H9 (cell line): ENCODE results near the gene CREG1. TPM values are rescaled to one million over a fixed set of nuclear protein-coding genes. Genes with fewer than 3 reads are reported as not detected.

ENCODE experiments used
- DNase-seq: peaks from one replicate; pipeline ENCODE4 v3.0.0-alpha.2; 2017
- H2AFZ ChIP-seq: one replicate; pipeline ENCODE4 v1.6.1; 2013; ENCODE audit warnings: mild to moderate bottlenecking, low read length, control low read depth, moderate library complexity
- H2AK5ac ChIP-seq: 2 replicates; pipeline ENCODE4 v1.6.1; 2013; ENCODE audit warnings: low read length, control low read depth, mixed read lengths; ENCODE audit not compliant: insufficient read length
- H2BK120ac ChIP-seq: one replicate; pipeline ENCODE4 v1.6.1; 2013; ENCODE audit warnings: low read depth, mild to moderate bottlenecking, low read length, control low read depth, inconsistent platforms; ENCODE audit not compliant: poor library complexity, severe bottlenecking
- H2BK12ac ChIP-seq: 2 replicates; pipeline ENCODE4 v1.6.1; 2013; ENCODE audit warnings: low read length, control low read depth, mixed read lengths, low read depth; ENCODE audit not compliant: insufficient read length
- H2BK15ac ChIP-seq: 2 replicates; pipeline ENCODE4 v1.6.1; 2013; ENCODE audit warnings: low read depth, low read length, control low read depth
- H2BK20ac ChIP-seq: one replicate; pipeline ENCODE4 v1.6.1; 2013; ENCODE audit warnings: low read depth, mild to moderate bottlenecking, low read length, control low read depth, inconsistent platforms; ENCODE audit not compliant: poor library complexity, severe bottlenecking
- H2BK5ac ChIP-seq: 2 replicates; pipeline ENCODE4 v1.6.1; 2013; ENCODE audit warnings: low read length, control low read depth, mixed read lengths; ENCODE audit not compliant: insufficient read length
- H3K14ac ChIP-seq: 2 replicates; pipeline ENCODE4 v1.6.1; 2013; ENCODE audit warnings: low read length, control low read depth; ENCODE audit not compliant: insufficient read depth
- H3K18ac ChIP-seq: 2 replicates; pipeline ENCODE4 v1.6.1; 2013; ENCODE audit warnings: low read depth, mild to moderate bottlenecking, mixed read lengths, low read length, control low read depth; ENCODE audit not compliant: insufficient read length
- H3K23ac ChIP-seq: 2 replicates; pipeline ENCODE4 v1.6.1; 2013; ENCODE audit warnings: low read length, control low read depth, mixed read lengths, low read depth; ENCODE audit not compliant: insufficient read length
- H3K23me2 ChIP-seq: 2 replicates; pipeline ENCODE4 v1.6.1; 2013; ENCODE audit warnings: low read depth, mild to moderate bottlenecking, mixed read lengths, low read length, control low read depth; ENCODE audit not compliant: insufficient read length, poor library complexity, severe bottlenecking
- H3K27ac ChIP-seq: 2 replicates; pipeline ENCODE4 v1.5.1; 2013; ENCODE audit warnings: low read length, control low read depth, mixed read lengths, low read depth; ENCODE audit not compliant: insufficient read length
- H3K27me3 ChIP-seq: 2 replicates; pipeline ENCODE4 v1.6.1; 2013; ENCODE audit warnings: low read length, control low read depth, inconsistent platforms; ENCODE audit not compliant: insufficient read depth
- H3K4ac ChIP-seq: 2 replicates; pipeline ENCODE4 v1.6.1; 2013; ENCODE audit warnings: low read depth, mild to moderate bottlenecking, control low read depth, inconsistent platforms, low read length, moderate library complexity
- H3K4me1 ChIP-seq: 2 replicates; pipeline ENCODE4 v1.6.1; 2013; ENCODE audit warnings: low read length, control low read depth, inconsistent platforms; ENCODE audit not compliant: insufficient read depth
- H3K4me2 ChIP-seq: 2 replicates; pipeline ENCODE4 v1.6.1; 2013; ENCODE audit warnings: low read length, control low read depth, mixed read lengths; ENCODE audit not compliant: insufficient read length, insufficient read depth
- H3K56ac ChIP-seq: 2 replicates; pipeline ENCODE4 v1.6.1; 2013; ENCODE audit warnings: low read depth, mild to moderate bottlenecking, mixed read lengths, low read length, control low read depth; ENCODE audit not compliant: insufficient read length
- H3K79me1 ChIP-seq: 2 replicates; pipeline ENCODE4 v1.6.1; 2013; ENCODE audit warnings: low read depth, mild to moderate bottlenecking, moderate library complexity, low read length, control low read depth, inconsistent platforms; ENCODE audit not compliant: insufficient read depth, poor library complexity, severe bottlenecking
- H3K79me2 ChIP-seq: 2 replicates; pipeline ENCODE4 v1.6.1; 2013; ENCODE audit warnings: low read length, control low read depth, inconsistent platforms; ENCODE audit not compliant: insufficient read depth
- H3K9ac ChIP-seq: 2 replicates; pipeline ENCODE4 v1.6.1; 2013; ENCODE audit warnings: low read length, control low read depth, mixed read lengths; ENCODE audit not compliant: insufficient read length; ENCODE audit errors: extremely low read depth
- H3K9me3 ChIP-seq: one replicate; pipeline ENCODE4 v1.6.1; 2013; ENCODE audit warnings: low read depth, low read length, inconsistent platforms; ENCODE audit not compliant: control insufficient read depth
- H3T11ph ChIP-seq: one replicate; pipeline ENCODE4 v1.6.1; 2013; ENCODE audit warnings: mild to moderate bottlenecking, low read length, control low read depth, inconsistent platforms
- H4K20me1 ChIP-seq: one replicate; pipeline ENCODE4 v1.6.1; 2013; ENCODE audit not compliant: control insufficient read depth, insufficient read length, insufficient read depth
- H4K5ac ChIP-seq: 2 replicates; pipeline ENCODE4 v1.6.1; 2013; ENCODE audit warnings: low read depth, mild to moderate bottlenecking, mixed read lengths, low read length, control low read depth; ENCODE audit not compliant: insufficient read length
- H4K8ac ChIP-seq: replicated peaks from 2 replicates; pipeline ENCODE4 v1.6.1; 2013; ENCODE audit warnings: low read length, control low read depth, mixed read lengths, low read depth; ENCODE audit not compliant: insufficient read length
- H4K91ac ChIP-seq: 2 replicates; pipeline ENCODE4 v1.6.1; 2013; ENCODE audit warnings: low read depth, mild to moderate bottlenecking, moderate library complexity, mixed read lengths, low read length, control low read depth; ENCODE audit not compliant: insufficient read length
- H3K27ac Mint-ChIP-seq, 3 experiments: 2 replicates in 2 of 3; 3 replicates in 1 of 3; pipeline ENCODE4 v1.8.0; 2020 to 2021; ENCODE audit warnings: mixed read lengths in 3 of 3, mild to moderate bottlenecking in 1 of 3, moderate library complexity in 1 of 3
- H3K27me3 Mint-ChIP-seq: 2 replicates; pipeline ENCODE4 v1.8.0; 2021; ENCODE audit warnings: low read depth, mild to moderate bottlenecking, moderate library complexity, mixed read lengths
- H3K36me3 Mint-ChIP-seq, 3 experiments: 2 replicates in 2 of 3; 3 replicates in 1 of 3; pipeline ENCODE4 v1.8.0; 2020 to 2021; ENCODE audit warnings: low read depth in 3 of 3, mixed read lengths in 3 of 3; ENCODE audit not compliant: insufficient read depth in 1 of 3
- H3K4me1 Mint-ChIP-seq, 2 experiments: 2 replicates each; pipeline ENCODE4 v1.8.0; 2020; ENCODE audit warnings: mixed read lengths in 2 of 2
- H3K4me3 Mint-ChIP-seq, 2 experiments: 2 replicates in 1 of 2; 3 replicates in 1 of 2; pipeline ENCODE4 v1.8.0; 2020 to 2021; ENCODE audit warnings: mild to moderate bottlenecking in 2 of 2, mixed read lengths in 2 of 2, moderate library complexity in 1 of 2
- H3K9me3 Mint-ChIP-seq, 2 experiments: 2 replicates in 1 of 2; 3 replicates in 1 of 2; pipeline ENCODE4 v1.8.0; 2020; ENCODE audit warnings: mild to moderate bottlenecking in 2 of 2, mixed read lengths in 2 of 2, moderate library complexity in 1 of 2
- CTCF ChIP-seq: fragments of 200-600 bp; sonication (generic); conservative IDR thresholded peaks from 3 replicates; pipeline ENCODE4 v1.8.0; 2021; ENCODE audit warnings: antibody characterized with exemption, mild to moderate bottlenecking
- WGBS: extraction: QIAGEN DNeasy Blood & Tissue Kit; methylation state at CpG from one replicate; pipeline ENCODE4 v1.1.7; 2013; ENCODE audit warnings: missing lambda C conversion rate, low lambda C conversion rate, mixed read lengths; ENCODE audit not compliant: insufficient read length; ENCODE audit errors: extremely low coverage; 5-methylcytosine and 5-hydroxymethylcytosine counted together
- total RNA-seq: library from RNA; stranded (reverse); gene quantifications from 2 replicates; pipeline ENCODE4 v1.2.1, GENCODE V29; 2021

CREG1 gene
- total RNA-seq, 1 experiment from 2014 or later, result 19.8 TPM

GRCh38 chr1:167541610-167542009 lies 12.0 kb downstream of the CREG1 start:
- Histone ChIP-seq H2AK5ac (no peak overlapping the region), H2BK5ac (no peak overlapping the region), H2BK15ac (no peak overlapping the region), H3K9me3 (no peaks in the 10 kb centered on the region), H2AFZ (no peak overlapping the region), H3T11ph (no peak overlapping the region), H4K5ac (no peak overlapping the region), H3K56ac (no peak overlapping the region), H4K91ac (no peak overlapping the region), H3K14ac (no peak overlapping the region), H4K8ac (no peak overlapping the region), H3K4ac (no peak overlapping the region), H4K20me1 (no peaks in the 10 kb centered on the region), H3K4me1 (no peaks in the 10 kb centered on the region), H2BK20ac (no peak overlapping the region), H3K27me3 (no peaks in the 10 kb centered on the region), H3K79me2 (no peaks in the 10 kb centered on the region), H3K23ac (no peak overlapping the region), H3K79me1 (no peaks in the 10 kb centered on the region), H3K27ac (no peak overlapping the region), H3K18ac (no peak overlapping the region), H2BK12ac (no peak overlapping the region), H3K23me2 (no peaks in the 10 kb centered on the region), H3K9ac (no peak overlapping the region), H2BK120ac (no peak overlapping the region), H3K4me2 (no peak overlapping the region)
- no peak overlapping the region for H3K27ac Mint-ChIP-seq
- H3K27me3 Mint-ChIP-seq, result no peaks in the 10 kb centered on the region
- no peak for DNase-seq
- H3K9me3 Mint-ChIP-seq, result no peaks in the 10 kb centered on the region
- no CpG with 5 or more reads among the region's 1 CpG for WGBS
- no peak for TF ChIP-seq CTCF
- no peak overlapping the region for H3K4me3 Mint-ChIP-seq
- H3K4me1 Mint-ChIP-seq, result peaks cover 11 to 12% of the 10 kb centered on the region in 2 experiments
- H3K36me3 Mint-ChIP-seq, result peaks cover 3 to 10% (median 7%) of the 10 kb centered on the region in 3 experiments; a peak in 3 of 7 replicates
